Endodermal cell (in vitro differentiated cells): ENCODE results near the gene FMNL2. TPM values are rescaled to one million over a fixed set of nuclear protein-coding genes. Genes with fewer than 3 reads are reported as not detected.

Source experiments
- DNase-seq: peaks from one replicate; pipeline ENCODE4 v3.0.0-alpha.2; 2017
- H3K27ac ChIP-seq: 2 replicates; pipeline ENCODE4 v1.5.1; 2013; ENCODE audit warnings: mild to moderate bottlenecking, low read depth, low read length, moderate library complexity
- H3K27me3 ChIP-seq: 2 replicates; pipeline ENCODE4 v1.6.1; 2013; ENCODE audit warnings: mild to moderate bottlenecking, low read length, moderate library complexity; ENCODE audit not compliant: insufficient read depth, control insufficient read depth, poor library complexity, severe bottlenecking
- H3K36me3 ChIP-seq: 2 replicates; pipeline ENCODE4 v1.7.0; 2013; ENCODE audit warnings: mild to moderate bottlenecking, low read length, moderate library complexity; ENCODE audit not compliant: control insufficient read depth, insufficient read depth
- H3K4me1 ChIP-seq: one replicate; pipeline ENCODE4 v1.7.0; 2013; ENCODE audit warnings: low read length; ENCODE audit not compliant: control insufficient read depth, insufficient read depth
- H3K4me3 ChIP-seq: 2 replicates; pipeline ENCODE4 v1.5.1; 2013; ENCODE audit warnings: mild to moderate bottlenecking, low read length, moderate library complexity
- H3K9ac ChIP-seq: 2 replicates; pipeline ENCODE4 v1.6.1; 2013; ENCODE audit warnings: mild to moderate bottlenecking, low read length, moderate library complexity; ENCODE audit not compliant: poor library complexity, severe bottlenecking; ENCODE audit errors: extremely low read depth
- H3K9me3 ChIP-seq: 2 replicates; pipeline ENCODE4 v1.6.1; 2013; ENCODE audit warnings: mild to moderate bottlenecking, low read length, moderate library complexity; ENCODE audit not compliant: control insufficient read depth
- H3K27ac Mint-ChIP-seq: 2 replicates; pipeline ENCODE4 v1.8.0; 2020; ENCODE audit warnings: mixed read lengths
- H3K27me3 Mint-ChIP-seq: 2 replicates; pipeline ENCODE4 v1.8.0; 2021; ENCODE audit warnings: mild to moderate bottlenecking, mixed read lengths; ENCODE audit not compliant: insufficient read depth
- H3K36me3 Mint-ChIP-seq: 2 replicates; pipeline ENCODE4 v1.8.0; 2020; ENCODE audit warnings: low read depth, mixed read lengths
- H3K4me1 Mint-ChIP-seq: 2 replicates; pipeline ENCODE4 v1.8.0; 2020; ENCODE audit warnings: mixed read lengths
- H3K4me3 Mint-ChIP-seq: 2 replicates; pipeline ENCODE4 v1.8.0; 2020; ENCODE audit warnings: mild to moderate bottlenecking, moderate library complexity, mixed read lengths
- H3K9me3 Mint-ChIP-seq: 2 replicates; pipeline ENCODE4 v1.8.0; 2020; ENCODE audit warnings: mild to moderate bottlenecking, mixed read lengths
- CTCF ChIP-seq: fragments of 200-600 bp; sonication (generic); conservative IDR thresholded peaks from 2 replicates; pipeline ENCODE4 v1.5.0; 2021; ENCODE audit warnings: antibody characterized with exemption, mild to moderate bottlenecking
- WGBS, 2 experiments: methylation state at CpG; one replicate each; pipeline versions ENCODE4 v1.1.5 to v1.1.7; 2013; ENCODE audit warnings: missing lambda C conversion rate in 2 of 2, mixed read lengths in 1 of 2; ENCODE audit not compliant: insufficient coverage in 1 of 2, insufficient read length in 1 of 2; 5-methylcytosine and 5-hydroxymethylcytosine counted together
- total RNA-seq, 2 donors: library from RNA; stranded (reverse); fragmentation: NEBNext Ultra II Directional in 1 of 2; extraction: Animal tissue kit (Norgen Biotek cat#: 25700) in 1 of 2; gene quantifications; 2 replicates in 1 of 2; 3 replicates in 1 of 2; pipeline ENCODE4 v1.2.1, GENCODE V29; 2021

Gene FMNL2
- total RNA-seq, 2 donors from 2014 or later, result 49.4 to 51.8 TPM

- Histone ChIP-seq H3K9me3 (no peaks in the 10 kb centered on the region), H3K27ac (no peak overlapping the region), H3K4me1 (peaks cover 9% of the 10 kb centered on the region), H3K4me3 (no peak overlapping the region), H3K27me3 (no peaks in the 10 kb centered on the region), H3K9ac (no peak overlapping the region), H3K36me3 (no peaks in the 10 kb centered on the region)
- Mint-ChIP-seq H3K4me1 (peaks cover 32% of the 10 kb centered on the region), H3K4me3 (no peak overlapping the region), H3K36me3 (no peaks in the 10 kb centered on the region), H3K27ac (no peak overlapping the region), H3K9me3 (no peaks in the 10 kb centered on the region), H3K27me3 (no peaks in the 10 kb centered on the region)
- TF ChIP-seq CTCF, result no peak
- DNase-seq, result no peak
- WGBS, 2 experiments, result 89 to 96% methylated on average over 4 to 5 of the region's 5 CpGs
Measured at GRCh38 chr2:152481881-152482583, 147.1 kb downstream of the FMNL2 start.

- no peak overlapping the region for H3K9ac ChIP-seq
- H3K36me3 Mint-ChIP-seq, result no peaks in the 10 kb centered on the region
- H3K36me3 ChIP-seq, result no peaks in the 10 kb centered on the region
- H3K27ac Mint-ChIP-seq, result no peak overlapping the region
- H3K4me1 ChIP-seq, result peaks cover 9% of the 10 kb centered on the region
- H3K4me1 Mint-ChIP-seq, result peaks cover 32% of the 10 kb centered on the region
- no peak overlapping the region for H3K4me3 ChIP-seq
- no peaks in the 10 kb centered on the region for H3K27me3 Mint-ChIP-seq
- H3K9me3 Mint-ChIP-seq, result no peaks in the 10 kb centered on the region
- 90 to 100% methylated on average over 2 to 4 of the region's 4 CpGs for WGBS, 2 experiments
- H3K9me3 ChIP-seq, result no peaks in the 10 kb centered on the region
- no peak overlapping the region for H3K27ac ChIP-seq
- no peak overlapping the region for H3K4me3 Mint-ChIP-seq
- no peaks in the 10 kb centered on the region for H3K27me3 ChIP-seq
- TF ChIP-seq CTCF, result no peak
- no peak for DNase-seq
Measured at GRCh38 chr2:152483276-152484063, 148.5 kb downstream of the FMNL2 start.

DNA sequence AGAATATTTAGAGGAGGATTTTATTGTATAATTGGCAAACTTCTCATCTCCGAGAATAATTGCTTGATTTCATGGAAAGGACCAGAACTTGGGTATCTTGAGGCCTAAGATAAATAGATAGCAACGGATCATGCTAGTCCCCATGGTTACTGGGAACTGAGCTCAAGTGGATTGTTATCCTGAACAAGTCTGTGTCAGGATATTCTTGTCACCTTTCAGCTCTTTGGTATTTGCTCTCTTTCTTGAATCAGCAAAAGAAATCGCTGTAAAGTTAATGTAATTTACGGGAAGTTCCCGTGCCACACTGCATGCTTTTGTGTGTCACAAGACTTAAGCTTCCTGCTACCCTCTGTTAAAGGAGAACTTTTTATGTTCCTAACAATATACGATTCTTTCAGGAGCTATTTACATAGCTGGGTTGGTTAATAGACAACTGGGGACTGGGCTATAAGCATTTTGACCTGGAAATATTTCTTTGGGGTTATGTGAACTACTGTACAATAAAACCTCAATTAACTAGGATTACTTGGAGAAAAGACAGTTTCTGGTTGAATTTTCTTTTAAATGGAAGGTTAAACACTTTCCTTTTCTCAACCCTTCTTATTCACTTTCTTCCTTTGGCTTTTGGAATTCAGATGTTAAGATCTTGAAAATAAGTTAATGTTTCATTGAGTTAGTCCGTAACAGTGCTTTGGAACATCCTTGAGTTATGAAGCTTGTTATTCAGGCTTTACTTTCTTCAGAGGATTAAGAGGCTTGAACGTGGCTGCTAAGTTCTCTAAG, 151.2 kb downstream of the FMNL2 start:
- peaks cover 9% of the 10 kb centered on the region for H3K4me1 ChIP-seq
- H3K4me3 ChIP-seq, result no peak overlapping the region
- H3K27ac ChIP-seq, result no peak overlapping the region
- DNase-seq, result no peak
- no peaks in the 10 kb centered on the region for H3K27me3 ChIP-seq
- TF ChIP-seq CTCF, result no peak
- H3K4me1 Mint-ChIP-seq, result peaks cover 49% of the 10 kb centered on the region
- no peaks in the 10 kb centered on the region for H3K27me3 Mint-ChIP-seq
- H3K4me3 Mint-ChIP-seq, result no peak overlapping the region
- no peak overlapping the region for H3K27ac Mint-ChIP-seq
- no peak overlapping the region for H3K9ac ChIP-seq
- H3K9me3 ChIP-seq, result no peaks in the 10 kb centered on the region
- no peaks in the 10 kb centered on the region for H3K9me3 Mint-ChIP-seq
- H3K36me3 ChIP-seq, result no peaks in the 10 kb centered on the region
- H3K36me3 Mint-ChIP-seq, result no peaks in the 10 kb centered on the region
- WGBS, 2 experiments, result 81 to 87% methylated on average over 6 to 8 of the region's 8 CpGs
